Astrocyte (in vitro differentiated cells and primary cell): Measurements from ENCODE around the gene ZC3H7A.

ENCODE experiments used
- CTCF ChIP-seq: IDR thresholded peaks from 2 replicates; pipeline ENCODE4 v1.5.1; 2011; ENCODE audit warnings: low read depth, mild to moderate bottlenecking, inconsistent platforms, low read length, moderate library complexity; ENCODE audit not compliant: insufficient read depth
- EZH2 ChIP-seq: IDR thresholded peaks from 2 replicates; pipeline ENCODE4 v1.6.1; 2012; ENCODE audit warnings: mild to moderate bottlenecking, low read length, inconsistent platforms; ENCODE audit not compliant: insufficient read depth

GRCh38 chr16:11717811-11718210, 79.2 kb downstream of the ZC3H7A start:
- TF ChIP-seq CTCF: no peak
- TF ChIP-seq EZH2: no peak
